Measurements from ENCODE around the gene RBM14. TPM values are rescaled to one million over a fixed set of nuclear protein-coding genes. Genes with fewer than 3 reads are reported as not detected.
A peak's percentile ranks its signal among the peaks of the same experiment; 100 is the strongest.

The RBM14 gene
- total and polyA plus RNA-seq, 9 of the 15 experiments (the other 6 are each of a cell fraction or from before 2014, with no cell fraction given) = 5.5 to 131 (median 42.6) TPM

- TF ChIP-seq E2F6 (IDR thresholded peaks at IDR 0.05; ENCODE audit: borderline replicate concordance in 1 of 2, extremely low read depth in 1 of 2, insufficient read depth in 1 of 2, insufficient read length in 1 of 2, low read depth in 1 of 2, low read length in 1 of 2, poor library complexity in 1 of 2, severe bottlenecking in 1 of 2) = no peak
- 0 out of 2 replicates have a peak, but pooled peaks have one; percentile 28 for TF ChIP-seq SMARCE1 (IDR thresholded peaks at IDR 0.05)
- TF ChIP-seq SETDB1 (IDR thresholded peaks at IDR 0.05; ENCODE audit: low read length) = no peak
- 0 out of 2 replicates have a peak, but pooled peaks have one; percentile 44 for TF ChIP-seq ZNF165 (CRISPR knock-in tag; IDR thresholded peaks at IDR 0.05; ENCODE audit: borderline replicate concordance)
- TF ChIP-seq XRCC4 (IDR thresholded peaks at IDR 0.05; ENCODE audit: extremely low read depth, insufficient read depth, insufficient read length) = no peak
- TF ChIP-seq ZHX1 (conservative IDR thresholded peaks at IDR 0.05; ENCODE audit: low read length) = no peak
- 0 out of 4 replicates have a peak, but pooled peaks of 1 of the 2 experiments have one; percentile 54 for TF ChIP-seq MAZ (CRISPR knock-in tag; conservative IDR thresholded peaks at IDR 0.05 in 1 of 2, IDR thresholded peaks at IDR 0.05 in 1 of 2)
- no peak for TF ChIP-seq NCOA2 (IDR thresholded peaks at IDR 0.05; ENCODE audit: partially characterized antibody in 2 of 2)
- TF ChIP-seq TFAP4 (CRISPR knock-in tag; IDR thresholded peaks at IDR 0.05; ENCODE audit: borderline replicate concordance) = no peak
- TF ChIP-seq L3MBTL2 (IDR thresholded peaks at IDR 0.05) = 0 out of 2 replicates have a peak, but pooled peaks have one; percentile 5
- TF ChIP-seq ZNF76 (CRISPR knock-in tag; IDR thresholded peaks at IDR 0.05; ENCODE audit: borderline replicate concordance) = no peak
- TF ChIP-seq NCOA4 (IDR thresholded peaks at IDR 0.05; ENCODE audit: partially characterized antibody) = no peak
- TF ChIP-seq FOXK2 (conservative IDR thresholded peaks at IDR 0.05 in 1 of 2, IDR thresholded peaks at IDR 0.05 in 1 of 2; ENCODE audit: low read depth in 2 of 2) = peak in 1 of 2 experiments; percentile 85; a peak in 2 of 4 replicates
- TF ChIP-seq ZNF445 (CRISPR knock-in tag; IDR thresholded peaks at IDR 0.05; ENCODE audit: low read depth) = 0 out of 2 replicates have a peak, but pooled peaks have one; percentile 39
- no peak for TF ChIP-seq BRF1 (IDR thresholded peaks at IDR 0.05; ENCODE audit: borderline replicate concordance, extremely low read depth, insufficient read length)
- TF ChIP-seq HOXB6 (CRISPR knock-in tag; IDR thresholded peaks at IDR 0.05; ENCODE audit: borderline replicate concordance) = no peak
- TF ChIP-seq ARID3A (IDR thresholded peaks at IDR 0.05; ENCODE audit: borderline replicate concordance, low read depth, low read length) = no peak
- no peak for TF ChIP-seq ZNF239 (CRISPR knock-in tag; IDR thresholded peaks at IDR 0.05)
- no peak for TF ChIP-seq FOXO4 (CRISPR knock-in tag; IDR thresholded peaks at IDR 0.05)
- TF ChIP-seq SP2 (IDR thresholded peaks at IDR 0.05; ENCODE audit: extremely low read depth, low read depth, low read length, poor library complexity, severe bottlenecking) = no peak
Observed at GRCh38 chr11:66593303-66593635, 23.2 kb upstream of the RBM14 start (continued).

Data from K562 (cell line).